Measurements from ENCODE around the gene NOP14.

The NOP14 gene

GRCh38 chr4:2914256-2915126 is 48.7 kb downstream of the NOP14 start:
- no peak for DNase-seq (ENCODE audit: low read depth in 2 of 2)

DNA sequence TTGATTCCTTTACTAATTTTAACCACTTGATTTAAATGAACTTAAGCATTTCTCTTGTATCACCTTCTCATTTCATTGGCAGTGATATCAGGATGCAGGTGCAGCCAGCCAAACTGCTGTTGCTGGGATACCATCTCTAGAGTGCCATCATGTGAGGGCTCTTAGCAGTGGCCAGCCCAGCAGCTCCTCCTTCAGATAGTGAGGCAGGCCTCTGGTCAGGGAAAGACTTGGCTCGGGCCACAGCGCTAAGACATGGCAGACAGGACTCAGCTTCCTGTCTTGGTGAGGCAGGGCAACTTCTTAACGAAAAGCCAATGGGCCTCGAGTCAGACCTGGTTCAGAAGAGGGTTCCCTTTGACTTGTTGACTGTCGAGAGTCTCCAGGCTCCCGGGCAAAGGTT is 50.0 kb downstream of the NOP14 start:
- no peak for DNase-seq (ENCODE audit: low read depth in 2 of 2)

- no peak for DNase-seq (ENCODE audit: low read depth in 2 of 2)
Measured at GRCh38 chr4:2911868-2912267, 51.3 kb downstream of the NOP14 start.

DNA sequence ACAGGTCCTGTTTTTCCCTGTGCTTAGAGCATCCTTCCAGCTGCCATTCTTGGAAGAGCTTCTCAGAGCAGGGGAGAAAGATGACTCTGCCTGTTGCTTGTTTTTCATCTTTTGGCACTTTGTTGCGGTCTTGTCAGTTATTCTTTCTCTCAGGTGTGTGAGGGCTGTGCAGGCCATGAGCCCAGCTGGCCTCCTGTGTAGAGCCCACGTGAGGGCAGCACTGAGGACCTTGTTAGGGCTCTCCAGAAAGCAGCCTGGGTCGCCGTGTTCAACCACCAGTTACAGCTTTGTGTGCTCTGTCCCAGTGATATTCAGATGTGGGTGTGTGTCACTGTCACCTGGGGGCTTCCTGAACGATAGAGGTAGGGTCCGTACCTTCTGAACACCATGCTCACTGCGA is 52.8 kb downstream of the NOP14 start:
- no peak for DNase-seq (ENCODE audit: low read depth in 2 of 2)

DNA sequence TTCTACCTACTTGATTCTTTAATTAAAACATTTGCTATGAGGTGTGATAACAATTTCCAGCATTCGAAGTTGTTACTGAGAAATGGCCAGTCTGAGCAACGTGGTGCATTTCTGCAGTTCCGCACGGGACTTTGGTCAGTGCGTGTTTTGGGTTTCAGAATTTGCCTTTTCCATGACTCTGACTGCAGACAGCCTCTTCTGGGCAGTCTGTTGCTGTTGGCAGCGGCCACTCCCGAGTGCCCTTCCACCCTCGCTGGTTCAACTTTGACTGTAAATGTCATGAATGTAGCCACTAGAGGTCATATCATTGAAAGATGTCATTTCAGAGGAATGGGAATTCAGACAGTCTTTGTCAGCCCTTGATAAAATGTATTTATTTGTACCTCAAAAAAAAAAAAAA is 53.6 kb downstream of the NOP14 start:
- no peak for DNase-seq (ENCODE audit: low read depth in 2 of 2)

DNA sequence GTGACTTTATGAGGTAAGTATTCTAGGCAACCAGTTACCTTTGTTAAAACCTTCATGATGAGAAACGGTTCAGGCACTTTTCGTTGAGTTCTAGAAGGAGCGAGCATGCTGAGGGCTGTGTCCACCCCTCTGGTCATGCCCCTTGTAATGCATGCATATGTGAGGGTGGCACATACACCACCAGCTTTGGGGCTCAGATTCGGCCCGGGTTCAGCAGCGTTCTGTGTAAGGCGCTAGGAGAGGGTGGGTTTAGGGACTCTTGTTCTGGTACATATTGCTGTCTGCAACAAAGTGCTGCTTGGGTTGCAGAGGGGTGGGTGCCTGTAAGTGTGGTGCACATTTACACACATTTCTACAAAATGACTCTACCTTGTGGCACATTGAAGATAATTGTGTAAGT is 54.5 kb downstream of the NOP14 start:
- DNase-seq (ENCODE audit: low read depth in 2 of 2), result no peak

DNA sequence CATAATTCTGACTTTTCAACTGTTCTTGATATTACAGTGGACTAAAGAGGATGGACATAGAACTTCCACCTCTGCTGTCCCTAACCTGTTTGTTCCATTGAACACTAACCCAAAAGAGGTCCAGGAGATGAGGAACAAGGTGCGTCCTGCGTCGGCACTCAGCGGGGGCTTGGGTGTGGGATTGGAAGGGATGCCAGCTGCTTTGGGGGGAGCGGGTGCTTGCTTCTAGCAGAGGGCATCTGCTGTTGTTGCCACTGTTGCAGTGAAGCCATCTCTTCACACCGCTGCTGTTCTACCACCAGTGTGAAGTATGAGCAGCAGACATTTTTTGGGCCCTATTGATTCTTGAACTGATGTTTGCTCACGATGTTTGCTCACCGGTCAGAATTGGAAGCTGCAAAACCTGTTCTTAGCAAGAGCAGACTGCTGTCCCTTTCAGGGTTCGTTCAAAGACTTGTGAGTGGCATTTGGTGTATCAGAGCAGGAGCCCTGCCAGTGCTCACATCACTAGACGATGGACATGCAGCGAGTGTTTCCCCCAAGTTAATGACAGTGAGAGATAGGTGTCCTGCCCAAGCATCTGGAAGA is 55.4 kb downstream of the NOP14 start:
- DNase-seq (ENCODE audit: low read depth in 2 of 2), result no peak

GRCh38 chr4:2907226-2907625 is 56.0 kb downstream of the NOP14 start:
- DNase-seq (ENCODE audit: low read depth in 2 of 2), result no peak

GRCh38 chr4:2906218-2906617 is 57.0 kb downstream of the NOP14 start:
- no peak for DNase-seq (ENCODE audit: low read depth in 2 of 2)

DNA sequence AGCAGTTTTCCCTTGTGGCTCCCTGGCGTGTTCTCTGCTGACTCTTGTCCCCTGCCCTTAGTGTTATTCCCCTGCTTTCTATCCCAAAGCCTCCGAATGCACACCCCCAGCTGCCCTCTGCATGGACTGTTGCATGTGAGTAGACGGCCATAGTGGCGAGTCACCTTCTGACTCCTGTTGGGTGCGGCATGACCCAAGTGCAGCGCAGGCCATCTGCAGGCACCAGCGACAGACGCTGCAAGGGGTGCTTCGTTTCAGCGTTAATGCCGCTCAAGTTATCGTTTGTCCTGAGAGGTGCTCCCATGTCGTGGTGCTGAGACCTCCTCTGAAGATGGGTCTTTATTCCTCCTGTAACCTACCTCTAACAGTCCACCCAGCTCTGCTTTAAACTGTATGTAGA is 57.7 kb downstream of the NOP14 start:
- DNase-seq (ENCODE audit: low read depth in 2 of 2), result no peak

DNA sequence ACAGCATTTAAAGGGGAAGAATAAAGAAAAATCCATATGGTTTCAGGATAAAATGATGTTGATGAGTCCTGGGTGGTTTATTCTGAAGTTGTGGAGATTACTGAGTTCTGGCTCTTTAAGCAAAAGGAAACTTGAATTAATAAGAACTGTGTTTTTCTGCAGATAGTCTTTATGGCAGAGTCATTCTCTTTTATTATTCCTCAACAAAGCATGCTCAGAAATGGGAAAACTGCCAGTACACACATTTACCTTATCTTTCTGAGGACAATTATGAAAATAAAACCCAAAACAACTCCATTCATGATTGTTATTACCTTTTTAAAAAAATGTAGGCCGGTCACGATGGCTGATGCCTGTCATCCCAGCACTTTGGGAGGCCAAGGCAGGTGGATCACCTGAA is 61.1 kb downstream of the NOP14 start:
- DNase-seq (ENCODE audit: low read depth in 2 of 2), result no peak

DNA sequence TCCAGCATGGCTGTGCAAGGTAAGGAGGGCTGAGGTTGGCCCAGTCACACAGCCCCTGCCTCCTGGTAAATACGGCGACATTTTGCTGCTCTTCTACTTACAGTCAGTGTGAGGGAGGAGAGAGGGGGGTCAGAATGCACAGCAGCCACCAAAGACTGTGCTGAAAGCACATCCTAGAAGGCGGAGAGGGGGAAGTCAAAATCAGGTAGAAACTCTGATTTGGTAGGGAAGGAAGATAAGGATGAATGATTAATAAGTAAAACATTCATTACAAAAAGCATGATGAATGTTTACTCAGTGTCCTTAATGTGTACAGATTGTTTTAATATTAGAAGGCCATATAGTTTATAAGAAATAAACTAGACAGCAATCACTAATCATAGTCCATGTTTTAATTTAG is 62.0 kb downstream of the NOP14 start:
- no peak for DNase-seq (ENCODE audit: low read depth in 2 of 2)

GRCh38 chr4:2900741-2901140 is 62.5 kb downstream of the NOP14 start:
- DNase-seq (ENCODE audit: low read depth in 2 of 2), result no peak

GRCh38 chr4:2898001-2898400 is 65.2 kb downstream of the NOP14 start:
- no peak for DNase-seq (ENCODE audit: low read depth in 2 of 2)

GRCh38 chr4:2893772-2894171 is 69.4 kb downstream of the NOP14 start:
- DNase-seq (ENCODE audit: low read depth in 2 of 2), result no peak

DNA sequence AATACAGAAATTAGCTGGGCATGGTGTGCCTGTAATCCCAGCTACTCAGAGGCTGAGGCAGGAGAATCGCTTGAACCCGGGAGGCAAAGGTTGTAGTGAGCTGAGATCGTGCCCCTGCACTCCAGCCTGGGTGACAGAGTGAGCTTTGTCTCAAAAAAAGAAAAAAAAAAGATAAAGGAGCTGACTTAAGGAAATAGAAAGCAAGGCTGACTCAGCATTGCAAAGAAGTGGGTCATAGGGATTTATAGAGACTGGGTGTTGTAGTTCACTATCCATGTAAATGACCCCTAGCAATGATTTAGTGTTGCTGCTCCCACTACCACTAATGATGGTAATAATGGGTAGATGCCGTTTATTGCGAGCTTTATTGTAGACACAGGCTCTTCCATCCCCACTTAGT is 71.9 kb downstream of the NOP14 start:
- DNase-seq (ENCODE audit: low read depth in 2 of 2), result no peak

GRCh38 chr4:2888886-2889285 is 74.3 kb downstream of the NOP14 start:
- no peak for DNase-seq (ENCODE audit: low read depth in 2 of 2)
